NCI-H2081 treated with DMSO at 0.1 percent for 48 hours (cell line): ENCODE measurements around the gene CCDC71.
A peak's percentile ranks its signal among the peaks of the same experiment; 100 is the strongest.

Experiments used
- DNase-seq: peaks from one replicate; lab custom pipeline; 2025; lab: John Stamatoyannopoulos, UW

CCDC71 gene

DNA sequence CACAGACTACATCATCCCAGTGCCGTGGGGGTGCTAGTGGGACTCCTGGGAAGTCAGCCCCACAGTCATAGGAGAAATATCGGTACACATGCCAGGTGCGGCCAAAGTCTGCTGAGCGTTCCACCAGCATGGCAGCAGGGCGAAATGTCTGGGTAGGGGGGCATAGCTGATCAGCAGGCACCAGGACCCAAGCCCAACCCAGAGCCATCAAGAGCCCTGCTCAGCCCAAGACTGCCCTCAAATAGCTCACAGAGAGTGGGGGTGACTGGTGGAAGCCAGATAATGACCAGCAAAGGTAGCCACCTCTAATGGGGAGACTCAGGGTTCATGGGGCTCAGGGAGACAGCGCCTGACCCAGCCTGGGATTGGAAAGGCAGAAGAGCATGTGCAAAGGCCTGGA is 34.6 kb downstream of the CCDC71 start:
- no peak for DNase-seq

DNA sequence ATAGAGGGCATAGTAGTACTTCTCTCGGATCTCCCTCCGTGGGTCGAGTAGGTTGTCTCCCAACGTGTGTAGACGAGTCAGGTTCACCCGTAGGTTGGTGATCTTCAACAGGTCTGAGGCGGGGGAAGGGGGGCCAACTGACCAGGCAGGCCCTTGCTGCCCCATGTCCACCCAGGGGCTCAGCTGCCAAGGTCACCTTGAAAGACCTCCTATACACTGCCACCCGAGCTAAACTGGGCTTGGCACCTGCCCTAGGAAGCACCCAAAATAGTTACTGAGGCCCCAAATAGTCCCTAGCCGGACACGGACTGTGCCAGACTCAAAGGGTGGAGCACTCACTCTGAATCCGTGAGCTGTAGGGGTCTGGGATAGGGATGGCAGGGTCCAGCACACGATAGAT is 35.1 kb downstream of the CCDC71 start:
- no peak for DNase-seq

DNA sequence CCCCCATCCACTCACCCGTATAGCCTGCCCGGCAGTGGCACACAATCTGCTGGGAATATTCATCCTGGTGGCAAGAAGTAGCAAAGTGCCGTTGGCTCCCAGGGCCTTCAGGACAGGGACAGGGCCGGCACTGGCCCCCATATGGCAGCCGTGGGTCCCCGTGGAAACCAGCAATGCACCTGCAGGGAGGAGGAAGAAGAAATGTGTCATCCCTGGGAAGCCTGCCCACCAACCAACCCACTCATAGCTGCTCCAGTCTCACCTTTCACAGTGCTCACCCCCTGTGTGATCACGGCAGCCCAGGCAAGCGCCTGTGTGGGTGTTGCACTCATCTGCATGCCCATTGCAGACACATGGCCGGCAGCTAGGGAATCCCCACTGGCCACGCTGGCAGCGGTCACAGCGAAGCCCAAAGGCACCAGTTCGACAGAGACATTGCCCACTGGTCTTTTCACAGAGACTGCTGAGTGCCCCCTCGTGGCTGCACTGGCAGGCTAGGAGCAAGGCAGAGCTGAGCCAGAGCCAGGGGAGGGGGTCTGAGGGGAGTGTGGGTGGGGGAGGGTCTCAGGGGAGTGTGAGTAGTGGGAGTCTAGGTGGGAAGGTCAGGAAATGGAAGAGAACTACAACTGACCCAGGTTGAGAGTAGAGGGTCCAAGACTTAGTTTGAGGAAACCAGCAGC is 41.0 kb downstream of the CCDC71 start:
- DNase-seq, result no peak

DNA sequence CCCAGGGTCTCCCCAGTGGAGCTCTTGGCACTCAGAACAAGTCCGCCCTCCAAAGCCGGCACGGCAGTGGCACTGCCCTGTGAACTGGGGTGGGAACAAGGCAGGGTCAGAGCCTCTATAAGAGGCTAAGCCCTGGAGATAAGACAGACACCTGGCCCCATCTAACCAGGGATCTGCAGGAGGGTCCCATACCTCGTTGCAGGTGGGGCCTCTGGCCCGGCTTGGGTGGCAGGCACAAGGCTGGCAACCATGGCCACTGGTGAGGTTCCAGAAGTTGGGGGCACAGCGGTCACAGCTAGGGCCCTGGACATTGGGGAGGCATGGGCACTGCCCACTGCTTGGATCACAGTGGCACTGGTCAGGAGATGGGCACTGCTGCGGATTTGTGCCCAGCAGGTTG is 41.9 kb downstream of the CCDC71 start:
- DNase-seq, result no peak

DNA sequence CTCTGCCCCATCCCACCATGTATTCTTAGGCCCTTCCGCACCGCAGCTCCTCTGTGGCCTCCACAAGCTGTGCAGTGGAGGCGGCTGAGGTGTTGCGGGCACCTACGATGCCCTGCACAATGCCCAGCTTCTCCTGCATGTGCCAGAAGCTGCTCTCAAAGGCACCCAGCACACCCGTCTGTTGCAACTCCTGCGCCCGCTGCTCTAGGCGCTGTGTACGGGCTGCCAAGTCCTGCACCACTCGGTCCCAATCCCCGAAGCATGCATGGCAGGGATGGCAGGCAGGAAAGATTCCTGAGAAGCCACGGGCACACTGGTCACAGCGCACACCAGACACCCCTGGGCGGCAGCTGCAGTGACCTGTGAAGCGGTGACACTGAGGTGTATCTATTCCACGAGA is 42.4 kb downstream of the CCDC71 start:
- no peak for DNase-seq

DNA sequence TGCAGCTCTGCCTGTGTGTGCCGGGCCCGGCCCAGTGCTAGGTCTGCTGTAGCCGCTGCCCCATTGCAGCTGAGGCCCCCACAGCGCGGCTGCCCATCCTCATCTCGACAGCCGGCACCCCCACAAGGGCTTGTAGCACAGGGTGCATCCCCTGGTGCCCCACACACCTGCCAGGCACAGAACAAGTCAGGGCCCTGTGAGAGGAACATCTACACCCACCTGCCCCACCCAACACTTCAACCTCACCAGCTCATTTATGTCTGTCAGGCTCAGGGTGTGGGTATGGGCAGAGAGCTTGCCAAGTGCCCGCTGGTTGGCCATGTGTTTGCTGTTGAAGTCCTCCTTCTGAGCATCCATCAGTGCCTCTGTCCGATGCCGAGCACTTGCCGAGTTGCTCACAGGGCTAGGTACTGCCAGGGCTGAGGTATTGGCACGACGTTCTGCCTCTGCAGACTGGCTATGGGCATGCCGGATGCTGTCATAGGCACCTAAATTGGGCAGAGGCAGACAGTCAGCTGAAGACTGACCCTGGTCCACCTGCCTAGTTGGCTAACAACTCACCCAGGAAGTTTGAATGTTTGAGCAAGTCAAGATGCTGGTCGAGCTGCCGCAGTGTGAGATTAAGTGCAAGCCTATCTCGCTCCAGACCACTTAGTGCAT is 43.1 kb downstream of the CCDC71 start:
- no peak for DNase-seq

DNA sequence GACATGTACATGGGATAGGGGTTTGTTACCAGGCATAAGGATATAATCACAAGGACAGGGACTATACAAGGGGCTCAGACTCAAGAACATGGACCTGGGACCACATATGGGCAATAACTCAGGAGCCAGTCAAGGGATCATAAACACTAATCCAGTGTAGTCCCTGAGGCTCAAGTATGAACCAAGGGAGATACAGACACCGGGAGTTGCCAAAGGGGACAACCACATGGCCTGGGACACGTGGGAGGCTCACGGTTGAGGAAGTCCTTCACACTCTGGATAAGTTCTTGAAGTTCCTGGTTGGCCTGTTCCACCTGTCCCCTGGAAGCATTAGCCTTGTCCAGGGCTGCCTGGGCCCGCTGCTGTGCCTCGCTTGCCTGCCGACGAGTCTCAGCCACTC is 43.7 kb downstream of the CCDC71 start:
- no peak for DNase-seq

DNA sequence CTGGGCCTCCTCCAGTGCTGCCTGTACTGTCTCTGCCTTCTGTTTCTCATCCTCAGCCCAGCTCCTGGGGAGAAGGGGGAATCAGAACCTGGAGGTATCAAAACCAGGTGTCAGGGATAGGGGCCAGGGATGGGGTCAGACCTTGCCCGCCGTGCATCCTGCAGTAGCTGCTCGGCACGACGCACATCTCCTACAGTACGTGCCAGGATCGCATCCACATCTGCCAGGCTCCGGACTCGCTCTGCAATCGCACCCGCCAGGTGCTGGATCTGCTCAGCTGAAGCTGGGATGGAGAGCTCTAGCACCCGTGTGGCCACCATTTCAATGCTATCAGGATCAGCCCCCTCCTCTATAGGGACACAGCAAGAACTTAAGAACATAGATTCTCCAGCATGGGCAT is 44.1 kb downstream of the CCDC71 start:
- DNase-seq, result no peak

DNA sequence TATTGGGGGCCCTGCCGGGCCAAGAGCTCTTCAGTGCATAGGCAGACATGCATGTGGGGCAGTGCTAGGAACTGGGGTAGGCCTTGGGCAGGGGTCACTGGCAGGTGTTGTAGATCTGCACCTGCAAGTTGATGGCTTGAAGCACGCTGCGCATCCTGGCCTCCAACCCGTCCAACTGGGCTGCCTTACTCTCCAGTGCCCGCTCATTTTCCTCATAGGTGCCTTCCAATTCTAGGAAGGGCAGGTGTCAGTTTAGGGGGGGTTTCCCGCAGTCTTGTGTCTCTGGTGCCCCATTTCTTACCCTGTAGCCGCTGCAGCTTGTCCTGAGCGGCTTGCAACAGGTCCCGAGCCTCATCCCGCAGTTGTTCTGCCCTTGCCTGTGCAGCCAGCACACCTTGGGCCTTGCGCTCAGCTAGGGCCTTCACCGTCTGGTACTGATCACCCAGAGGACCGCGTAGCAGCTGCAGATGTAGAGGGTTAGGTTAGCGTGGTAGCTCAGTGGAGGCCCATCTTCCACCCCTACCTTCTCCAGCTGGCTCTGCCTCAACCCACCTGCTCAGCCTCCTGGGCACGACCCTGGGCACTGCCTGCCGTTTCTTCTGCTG is 44.9 kb downstream of the CCDC71 start:
- no peak for DNase-seq

DNA sequence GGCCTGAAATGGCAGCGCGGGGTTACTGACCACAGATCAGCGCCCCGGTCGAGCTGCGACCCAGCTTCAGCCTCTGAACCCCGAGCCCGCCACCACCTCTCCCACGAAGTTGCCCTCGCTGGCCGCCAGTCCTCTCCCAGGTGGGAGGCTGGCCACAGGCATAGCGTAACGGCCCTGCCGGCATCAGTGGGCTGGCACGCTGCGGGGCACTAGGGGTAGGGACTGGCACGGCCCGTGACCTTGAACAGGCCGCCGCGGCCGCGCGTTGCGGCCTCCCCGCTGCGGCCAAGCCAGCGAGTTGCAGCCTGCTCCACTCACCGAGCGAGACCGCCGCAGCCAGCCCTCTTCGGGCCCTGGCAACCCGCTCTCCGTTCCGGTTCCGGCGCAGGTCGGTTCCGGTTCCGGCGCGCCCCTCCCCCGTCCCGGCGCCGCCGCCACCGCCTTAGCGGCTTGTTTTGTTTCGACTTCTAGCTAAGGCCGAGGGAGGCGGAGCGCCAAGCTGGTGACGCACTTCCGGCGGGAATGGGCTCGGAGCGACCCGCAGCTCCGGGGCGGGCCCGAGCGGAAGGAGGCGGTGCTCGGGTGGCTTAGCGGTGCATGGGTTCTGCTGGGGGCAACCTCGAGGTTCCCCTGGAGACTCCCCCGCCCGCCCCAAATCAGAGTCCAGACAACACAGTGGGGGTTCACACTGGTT is 45.5 kb downstream of the CCDC71 start, which contains the start of gene USP19:
Gene USP19, minus strand, starts transcription at position 386 of the 694 bp plus-strand sequence. CDS start 1,678 bp downstream, outside the sequence.
- DNase-seq, result peak; percentile 23

DNA sequence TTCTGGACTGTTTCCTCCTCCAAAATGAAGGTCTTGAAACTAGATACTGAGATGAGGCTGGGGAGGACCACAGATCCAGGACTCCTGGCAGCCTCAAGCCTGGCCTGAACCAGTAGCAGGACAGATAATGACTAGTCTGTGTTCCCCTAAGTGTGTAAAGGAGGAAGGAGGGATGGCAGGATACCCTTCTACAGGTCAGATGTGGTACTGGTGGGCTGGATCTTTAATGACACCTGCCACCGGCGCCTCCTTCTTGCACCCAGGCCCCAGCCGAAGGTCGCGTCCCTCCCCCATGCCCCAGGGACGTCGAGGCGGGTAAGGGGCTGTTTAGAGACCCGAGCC is 46.1 kb downstream of the CCDC71 start:
- DNase-seq, result no peak

DNA sequence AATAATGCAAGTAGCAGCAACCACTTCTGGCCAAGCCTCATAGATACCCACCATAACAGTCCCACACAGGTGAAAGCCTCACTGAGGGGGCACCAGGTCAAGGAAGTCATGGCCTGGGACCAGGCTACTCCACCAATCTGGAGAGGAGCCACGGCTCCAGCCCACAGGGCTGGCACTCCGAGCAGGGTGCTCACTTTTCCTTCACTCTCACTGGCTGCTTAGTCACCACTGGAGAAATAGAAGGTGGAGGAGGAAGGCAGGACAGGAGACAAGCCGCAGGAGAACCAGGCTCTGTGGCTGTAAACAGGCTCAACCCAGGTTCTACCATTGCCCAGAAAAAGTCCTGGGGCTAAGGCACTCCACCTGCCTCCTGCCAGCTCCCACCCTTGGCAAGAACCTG is 46.7 kb downstream of the CCDC71 start:
- DNase-seq, result no peak

DNA sequence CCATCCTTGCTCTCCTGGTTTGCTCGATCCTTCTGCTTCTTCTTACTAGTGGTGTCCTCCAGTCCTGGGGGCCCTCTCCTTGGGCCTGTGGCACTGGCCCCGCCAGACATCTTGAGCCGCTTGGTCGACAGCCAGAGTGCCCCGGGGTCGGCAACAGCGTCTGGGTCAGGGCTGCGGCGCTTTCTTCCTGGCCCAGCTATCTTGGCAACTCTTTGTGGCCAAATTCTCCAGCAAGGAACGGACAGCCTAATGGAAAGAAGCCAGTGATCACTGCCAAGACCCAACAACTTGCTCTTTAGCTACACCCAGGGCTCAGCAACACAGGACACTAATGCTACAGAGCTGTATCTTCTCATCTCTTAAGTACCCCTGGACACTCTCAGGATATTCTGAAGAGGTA is 47.1 kb downstream of the CCDC71 start:
- DNase-seq, result no peak
